Measurements from ENCODE around the gene LIN9.
A peak's percentile ranks its signal among the peaks of the same experiment; 100 is the strongest.
"Not testable (repeated sequence)": the region's sequence is repeated elsewhere in the genome, so short reads cannot be mapped to it uniquely, and the experiment has no call there.

LIN9 gene

DNA sequence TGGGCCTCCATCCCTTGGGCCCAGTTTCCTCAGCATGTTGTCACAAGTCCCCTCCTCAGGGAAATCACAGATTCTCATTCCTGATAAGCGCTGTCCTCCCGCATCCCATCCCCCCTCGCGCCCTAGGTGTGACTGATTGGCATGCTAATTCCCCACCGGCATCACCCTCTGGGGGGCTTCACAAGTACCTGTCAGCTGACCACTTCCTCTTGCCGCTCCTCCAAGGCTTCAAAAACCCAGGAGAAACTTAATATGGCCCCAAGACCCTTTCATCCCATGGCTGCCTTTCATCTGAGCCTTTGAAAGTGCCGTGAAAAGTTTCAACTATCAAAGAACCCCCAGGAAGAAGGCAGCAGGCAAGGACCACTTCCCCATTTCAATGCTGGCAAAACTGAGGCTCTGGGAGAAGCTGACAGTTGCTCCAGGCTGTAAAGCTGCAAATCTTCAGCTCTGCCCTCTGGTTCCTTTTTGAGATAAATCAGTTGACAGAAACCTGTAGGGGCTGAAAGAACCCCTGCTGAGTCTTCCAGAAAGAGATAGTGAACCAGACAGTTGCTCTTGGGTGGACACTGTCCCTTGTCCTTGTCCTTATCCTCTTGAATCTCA lies 98.3 kb downstream of the LIN9 start:
- no peak for DNase-seq

DNA sequence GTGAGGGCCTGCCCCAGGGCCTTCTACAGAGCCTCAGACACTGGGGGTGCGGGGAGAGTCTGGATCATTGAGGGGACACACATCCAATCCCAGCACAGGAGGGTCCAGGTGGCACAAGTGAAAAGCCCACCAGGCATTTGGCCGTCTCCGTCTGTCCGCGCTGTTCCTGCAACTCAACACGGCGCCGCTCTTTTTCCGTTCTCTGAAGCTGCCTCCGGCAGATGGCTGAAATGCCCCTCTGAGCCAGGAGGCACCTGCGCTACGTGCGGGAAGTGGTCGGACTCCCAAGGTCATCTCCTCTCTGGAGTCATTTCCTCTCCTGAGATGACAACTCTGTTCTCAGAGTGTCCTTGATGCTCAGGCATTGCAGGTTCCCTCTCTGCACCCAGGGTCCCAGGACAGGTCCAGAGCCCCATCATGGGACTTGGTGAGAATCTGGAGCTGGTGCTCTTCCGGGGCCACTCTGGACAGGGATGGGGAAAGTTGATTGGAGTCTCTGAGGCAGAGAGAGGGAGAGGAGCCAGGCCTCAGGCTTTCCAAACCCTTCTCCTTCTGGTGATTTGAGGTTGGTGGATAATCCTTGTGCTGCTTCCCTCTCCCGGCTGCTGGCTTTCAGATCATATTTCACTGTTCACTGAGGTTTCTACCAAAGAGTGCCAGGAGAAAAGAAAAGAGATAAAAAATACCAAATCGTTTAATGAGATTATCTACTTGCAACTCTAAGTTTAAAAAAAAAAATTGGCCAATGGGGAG lies 99.5 kb downstream of the LIN9 start:
- no peak for DNase-seq

GRCh38 chr1:226207048-226207447 lies 101.9 kb downstream of the LIN9 start:
- DNase-seq = no peak

- DNase-seq = no peak
Observed at GRCh38 chr1:226204198-226204597, 104.8 kb downstream of the LIN9 start.

DNA sequence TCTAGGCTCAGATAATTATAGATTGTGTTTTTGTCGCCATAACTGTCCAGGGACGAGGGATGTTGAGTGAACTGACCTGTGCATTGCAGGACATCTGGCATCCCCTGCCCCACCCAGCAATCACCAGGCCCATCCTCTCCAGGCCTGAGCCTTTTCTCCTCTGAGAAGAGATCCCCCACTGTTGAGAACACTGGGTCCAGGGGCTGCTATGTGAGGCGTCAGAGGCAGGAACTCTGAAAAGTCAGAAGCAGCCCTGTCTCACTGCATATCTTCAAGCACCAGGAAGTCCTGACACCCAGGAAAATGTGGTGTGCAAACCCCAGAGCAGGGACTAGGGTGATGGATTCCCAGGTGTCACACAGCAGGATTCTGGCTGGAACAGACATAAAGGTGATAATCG lies 105.3 kb downstream of the LIN9 start:
- no peak for DNase-seq

DNA sequence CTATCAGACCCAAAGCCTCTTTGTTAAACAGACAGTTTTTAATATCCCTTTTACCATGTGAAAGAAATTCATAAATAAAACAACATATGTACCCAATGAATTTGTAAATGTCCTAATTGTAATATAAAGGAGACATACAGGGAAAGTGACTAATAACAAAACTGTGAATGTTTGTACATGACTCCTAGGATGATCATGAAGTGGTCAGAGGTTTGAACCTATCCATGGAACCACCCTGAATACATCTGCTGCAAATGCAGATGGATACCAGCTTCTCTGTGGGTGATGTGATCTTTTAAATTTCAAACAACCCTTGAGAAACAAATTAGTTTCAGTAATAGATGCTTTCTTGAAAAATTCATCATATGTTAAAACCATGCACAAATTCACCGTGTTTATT lies 105.7 kb downstream of the LIN9 start:
- DNase-seq = no peak

GRCh38 chr1:226202666-226203065 lies 106.3 kb downstream of the LIN9 start:
- not testable (repeated sequence) for DNase-seq

- no peak for DNase-seq
Observed at GRCh38 chr1:226202246-226202645, 106.7 kb downstream of the LIN9 start.

GRCh38 chr1:226201029-226201593 lies 107.9 kb downstream of the LIN9 start:
- no peak for DNase-seq

DNA sequence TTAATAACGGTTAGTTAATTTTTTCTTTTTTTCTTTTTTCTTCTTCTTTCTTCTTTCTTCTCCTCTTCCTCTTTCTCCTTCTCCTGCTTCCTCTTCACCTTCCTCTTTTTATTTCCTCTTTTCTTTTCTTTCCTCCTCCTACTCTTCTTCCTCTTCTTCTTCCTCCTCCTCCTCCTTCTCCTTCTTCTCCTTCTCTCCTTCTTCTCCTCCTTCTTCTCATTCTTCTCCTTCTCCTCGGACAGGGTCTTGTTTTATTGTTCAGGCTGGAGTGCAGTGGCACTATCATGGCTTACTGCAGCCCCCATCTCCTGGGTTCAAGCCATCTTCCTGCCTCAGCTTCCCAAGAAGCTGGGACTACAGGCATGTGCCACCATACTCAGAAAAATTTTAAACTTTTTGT lies 109.0 kb downstream of the LIN9 start:
- DNase-seq = no peak

DNA sequence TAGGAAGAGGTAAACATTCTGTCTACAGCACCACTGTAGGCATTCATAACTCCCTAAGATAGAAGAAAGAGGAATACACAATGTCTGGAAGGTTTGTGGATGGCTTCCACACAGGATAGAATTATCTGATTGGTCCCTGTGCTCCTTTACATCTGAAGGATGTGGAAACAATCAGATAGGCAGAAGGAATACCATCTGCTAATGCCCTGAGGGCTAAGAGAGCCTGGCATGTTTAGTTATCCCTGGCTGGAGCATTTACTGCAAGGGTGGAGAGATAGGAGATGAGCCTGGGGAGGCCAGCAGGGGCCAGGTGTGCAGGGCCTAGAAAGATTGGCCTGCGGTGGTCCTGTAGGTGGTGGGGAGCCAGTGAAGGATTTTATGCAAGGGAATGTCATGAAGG lies 113.8 kb downstream of the LIN9 start:
- no peak for DNase-seq

GRCh38 chr1:226187380-226187779 lies 121.6 kb downstream of the LIN9 start:
- DNase-seq = no peak

DNA sequence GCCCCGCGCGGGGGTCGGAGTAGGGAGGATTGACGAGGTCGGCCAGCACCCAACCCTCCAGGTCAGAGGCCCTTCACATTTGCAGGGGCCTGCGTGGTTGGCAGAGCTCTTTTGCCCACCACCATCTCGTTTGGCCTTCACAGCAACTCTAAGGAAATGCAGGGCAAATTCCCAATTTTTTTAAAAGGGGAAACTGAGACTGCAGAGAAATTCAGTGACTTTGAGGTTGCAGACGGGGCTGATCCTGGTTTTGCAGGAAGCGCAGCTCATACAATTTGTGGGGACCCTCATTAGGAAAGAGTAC lies 122.0 kb downstream of the LIN9 start:
- no peak for DNase-seq

GRCh38 chr1:226186124-226187018 lies 122.6 kb downstream of the LIN9 start, which contains the start of gene ACBD3:
Gene ACBD3, minus strand, starts transcription at chr1:226186741. Its CDS starts 66 bp downstream, at chr1:226186675.
- peak; percentile 60 to 75 (median 68) for DNase-seq

DNA sequence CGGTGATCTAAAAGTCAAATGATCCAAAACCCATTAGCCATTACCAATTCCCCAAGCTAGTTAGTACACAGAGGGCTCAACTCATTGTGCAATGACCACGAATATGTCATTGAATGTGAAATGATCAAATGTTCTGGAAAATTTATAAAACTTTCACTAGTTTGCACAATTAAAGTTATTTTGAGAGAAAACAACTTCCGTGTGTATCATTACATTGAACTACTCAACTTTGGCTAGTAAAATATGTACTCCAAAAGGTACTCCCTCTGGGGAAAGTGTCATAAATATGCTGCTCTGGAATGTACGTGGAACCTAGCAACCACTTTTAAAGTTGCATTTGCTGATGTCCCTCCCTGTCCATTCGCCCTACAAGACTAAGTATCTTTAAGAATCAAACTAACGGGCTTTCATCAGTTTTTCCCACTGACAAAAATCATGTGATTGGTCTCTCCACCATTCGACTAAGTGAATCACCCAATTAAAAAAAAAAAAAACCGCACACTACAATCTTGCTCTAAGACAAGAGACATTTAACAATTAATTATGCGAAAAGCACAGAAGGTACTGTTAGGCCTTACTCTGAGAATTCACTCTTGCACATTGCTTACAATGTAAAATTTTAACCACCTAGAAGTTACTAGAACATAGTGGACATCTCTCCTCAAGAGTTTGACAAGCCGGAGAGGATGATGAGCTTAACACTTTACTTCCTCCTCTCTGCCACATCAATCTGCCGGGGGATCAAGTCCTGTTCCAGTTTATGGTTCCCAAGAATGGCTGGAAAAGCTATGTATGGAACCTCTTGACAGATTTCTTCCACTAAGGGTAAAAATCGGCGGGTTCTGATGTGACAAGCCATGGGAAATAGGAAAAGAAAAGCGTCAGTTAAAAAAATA lies 123.6 kb downstream of the LIN9 start:
- DNase-seq = no peak

DNA sequence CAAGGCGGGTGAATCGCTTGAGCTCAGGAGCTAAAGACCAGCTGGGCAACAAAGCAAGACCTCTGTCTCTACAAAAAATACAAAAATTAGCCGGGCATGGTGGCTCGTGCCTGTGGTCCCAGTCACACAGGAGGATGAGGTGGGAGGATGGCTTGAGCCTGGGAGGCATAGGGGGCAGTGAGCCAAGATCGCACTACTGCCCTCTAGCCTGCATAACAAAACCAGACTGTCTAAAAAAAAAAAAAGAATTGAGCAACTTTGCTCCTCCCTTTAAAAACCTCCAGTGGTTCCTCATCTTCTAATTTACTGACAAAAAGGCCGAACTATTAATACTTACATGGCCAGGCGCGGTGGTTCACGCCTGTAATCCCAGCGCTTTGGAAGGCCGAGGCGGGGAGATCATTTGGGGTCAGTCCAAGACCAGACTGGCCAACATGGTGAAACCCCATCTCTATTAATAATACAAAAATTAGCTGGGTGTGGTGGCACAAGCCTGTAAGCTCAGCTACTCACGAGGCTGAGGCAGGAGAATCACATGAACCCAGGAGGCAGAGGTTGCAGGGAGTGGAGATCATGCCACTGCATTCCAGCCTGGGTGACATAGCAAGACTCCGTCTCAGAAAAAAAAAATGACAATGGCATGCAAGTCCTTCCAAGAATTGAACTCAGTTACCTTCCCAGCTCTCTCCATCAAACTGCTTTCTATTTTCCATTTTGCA lies 126.8 kb downstream of the LIN9 start:
- no peak for DNase-seq

All from activated CD4-positive, CD25-positive, alpha-beta regulatory T cell (primary cell).